T-helper 2 cell (primary cell): Measurements from ENCODE around the gene DENND1C.
"Not testable (repeated sequence)": the region's sequence is repeated elsewhere in the genome, so short reads cannot be mapped to it uniquely, and the experiment has no call there.

Experiments
- DNase-seq, 5 experiments: peaks; one replicate each; pipeline versions ENCODE4 v3.0.0 to v3.0.0-alpha.2; 2012 to 2022

DENND1C gene

GRCh38 chr19:6453951-6454565 is 27.5 kb downstream of the DENND1C start:
- DNase-seq: no peak

- DNase-seq: no peak
These were observed 28.7 kb downstream of the DENND1C start for GRCh38 chr19:6452899-6453298.

DNA sequence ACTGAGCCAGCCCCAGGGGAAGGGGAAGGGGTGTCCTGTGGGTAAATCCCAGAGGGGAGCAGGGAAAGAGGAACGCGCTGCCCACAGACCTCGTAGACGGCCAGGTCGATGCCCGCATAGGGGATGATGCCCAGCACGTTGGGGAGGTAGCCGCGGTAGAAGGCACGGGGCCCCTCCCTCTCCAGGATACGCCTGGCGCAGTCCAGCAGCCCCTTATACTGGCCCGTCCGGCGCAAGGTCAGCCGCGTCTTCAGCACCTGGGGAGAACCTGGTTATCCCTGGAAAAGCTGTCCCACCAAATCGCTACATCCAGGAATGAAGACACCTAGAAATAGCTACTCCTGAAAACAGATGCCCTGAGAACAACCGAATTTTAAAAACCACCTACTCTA is 29.4 kb downstream of the DENND1C start:
- no peak for DNase-seq

DNA sequence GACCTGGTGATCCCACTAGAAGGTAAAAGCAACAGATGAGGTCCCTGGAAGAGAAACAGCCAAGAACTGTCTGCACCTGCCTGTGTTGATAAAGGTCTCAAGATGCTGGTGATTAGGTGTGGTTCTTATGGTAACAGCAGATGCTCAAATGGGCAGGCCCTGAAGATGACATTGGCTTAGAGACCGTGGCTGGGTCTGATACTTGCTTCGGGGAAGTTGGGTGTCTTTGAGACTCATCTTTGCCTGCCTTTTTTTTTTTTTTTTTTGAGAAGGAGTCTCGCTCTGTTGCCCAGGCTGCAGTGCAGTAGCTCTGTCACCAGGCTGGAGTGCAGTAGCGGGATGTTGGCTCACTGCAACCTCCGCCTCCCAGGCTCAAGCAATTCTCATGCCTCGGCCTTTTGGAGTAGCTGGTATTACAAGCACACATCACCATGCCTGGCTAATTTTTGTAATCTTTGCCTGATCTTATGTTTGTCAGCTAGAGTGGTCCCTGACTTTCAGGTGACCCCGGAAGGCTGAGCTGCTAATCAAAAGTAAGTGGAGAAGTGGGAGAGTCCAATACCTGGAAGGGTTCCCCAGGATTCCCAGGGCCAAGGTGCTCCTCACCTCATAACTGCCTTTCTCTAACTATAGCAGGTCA is 29.9 kb downstream of the DENND1C start:
- no peak for DNase-seq

- no peak for DNase-seq
These were observed 31.4 kb downstream of the DENND1C start for GRCh38 chr19:6450166-6450565.

DNA sequence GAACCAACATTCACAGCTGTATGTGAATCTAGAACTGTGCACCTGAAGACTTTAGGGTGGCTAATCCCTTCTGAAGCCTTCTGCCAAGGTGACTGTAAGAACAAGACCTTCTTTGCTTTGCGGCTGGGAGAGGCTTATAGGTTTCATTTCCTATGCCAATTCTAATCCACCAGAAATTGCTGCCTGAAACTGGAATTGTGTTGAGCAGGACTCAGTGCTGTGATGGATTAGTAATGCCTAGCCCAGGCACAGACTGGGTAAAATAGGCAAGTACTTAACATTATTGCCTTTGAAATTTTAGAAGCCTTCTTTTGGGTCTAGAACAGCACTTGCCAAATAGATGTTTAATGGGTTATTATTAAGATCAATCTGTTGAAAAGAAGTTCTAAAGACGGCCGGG is 33.5 kb downstream of the DENND1C start:
- DNase-seq: no peak

DNA sequence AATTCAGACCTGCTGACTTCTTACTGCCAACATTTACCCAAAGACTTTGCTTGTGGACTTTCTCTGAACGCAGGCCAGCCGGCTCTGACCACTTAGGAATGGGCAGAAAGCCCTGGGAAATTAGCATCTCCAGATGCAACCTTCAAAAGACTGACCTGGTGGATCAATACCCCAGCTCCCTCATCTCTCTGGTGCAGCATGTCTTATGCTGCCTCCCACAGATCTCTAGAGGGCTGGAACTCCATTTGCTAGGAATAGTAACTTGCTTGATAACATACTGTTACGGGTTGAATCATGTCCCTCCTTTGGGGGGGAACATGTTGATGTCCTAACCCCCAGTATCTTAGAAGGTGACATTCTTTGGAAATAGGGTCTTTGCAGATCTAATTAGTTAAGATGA is 35.1 kb downstream of the DENND1C start:
- no peak for DNase-seq

- DNase-seq: no peak
These were observed 37.6 kb downstream of the DENND1C start for GRCh38 chr19:6443986-6444385.

DNA sequence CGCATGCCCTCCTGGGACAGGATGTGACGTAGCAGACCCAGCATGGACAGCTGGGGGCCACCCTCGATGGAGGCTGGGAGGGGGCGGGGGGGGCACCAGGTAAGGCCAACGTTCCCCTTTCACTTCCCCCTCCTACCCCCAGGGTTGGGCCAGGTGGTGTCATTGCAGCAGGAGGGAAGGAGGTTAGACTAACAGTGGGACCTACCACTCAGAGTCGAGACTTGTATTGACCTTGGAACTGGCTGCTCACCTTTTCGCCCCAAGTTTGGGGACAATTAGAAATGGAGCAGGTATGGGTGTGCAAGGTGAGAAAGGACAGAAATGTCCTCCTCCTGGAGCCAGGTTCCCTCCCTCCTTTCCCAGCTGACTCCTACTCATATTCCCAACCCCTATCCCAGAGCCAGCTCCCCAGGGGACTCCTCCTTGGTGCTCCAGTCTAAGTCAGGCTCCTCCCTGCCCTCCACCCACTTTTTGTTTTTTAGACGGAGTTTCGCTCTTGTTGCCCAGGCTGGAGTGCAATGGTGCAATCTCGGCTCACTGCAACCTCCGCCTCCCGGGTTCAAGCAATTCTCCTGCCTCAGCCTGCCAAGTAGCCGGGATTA is 39.4 kb downstream of the DENND1C start:
- DNase-seq: no peak

DNA sequence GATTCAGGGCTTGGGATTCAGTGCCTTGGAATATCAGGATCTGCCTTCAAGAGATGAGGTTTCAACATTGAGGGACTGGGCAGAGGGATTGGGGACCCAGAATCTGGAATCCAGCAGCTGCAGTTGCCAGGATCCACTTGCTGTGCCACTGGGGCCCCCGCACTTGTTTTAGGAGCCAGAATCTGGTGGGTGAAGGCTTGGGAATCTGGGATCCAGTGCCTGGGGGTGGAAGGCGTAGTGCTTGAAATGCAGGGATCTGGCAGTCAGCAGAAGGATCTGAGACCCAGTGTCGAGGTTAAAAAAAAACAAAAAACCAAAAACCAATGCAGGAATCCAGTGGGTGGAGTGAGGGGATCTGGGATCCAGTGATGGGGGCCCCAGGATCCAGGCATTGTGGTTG is 40.7 kb downstream of the DENND1C start:
- no peak for DNase-seq

DNA sequence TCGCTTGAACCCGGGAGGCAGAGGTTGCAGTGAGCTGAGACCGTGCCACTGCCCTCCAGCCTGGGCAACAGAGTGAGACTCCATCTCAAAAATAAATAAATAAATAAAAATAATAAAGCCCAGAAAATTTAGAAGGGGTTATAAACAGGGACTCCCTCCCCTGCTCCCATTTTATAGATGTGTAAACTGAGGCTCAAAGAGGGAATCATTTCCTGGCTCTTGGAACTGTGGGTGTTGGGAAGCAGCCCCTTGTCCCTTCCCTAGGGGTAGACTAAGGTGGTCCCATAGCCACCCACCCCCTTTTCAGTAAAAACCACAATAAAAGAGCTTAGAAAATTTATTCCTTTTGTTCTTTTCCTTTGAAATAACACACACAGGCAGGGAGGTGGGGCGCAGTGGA is 41.8 kb downstream of the DENND1C start:
- no peak for DNase-seq

GRCh38 chr19:6433663-6434062 is 47.9 kb downstream of the DENND1C start, which contains the start of gene SLC25A41:
TSS of gene SLC25A41 (minus strand) at chr19:6433763. CDS start at chr19:6433693, 70 bp downstream.
- no peak for DNase-seq

GRCh38 chr19:6433165-6433564 is 48.4 kb downstream of the DENND1C start:
- no peak for DNase-seq

DNA sequence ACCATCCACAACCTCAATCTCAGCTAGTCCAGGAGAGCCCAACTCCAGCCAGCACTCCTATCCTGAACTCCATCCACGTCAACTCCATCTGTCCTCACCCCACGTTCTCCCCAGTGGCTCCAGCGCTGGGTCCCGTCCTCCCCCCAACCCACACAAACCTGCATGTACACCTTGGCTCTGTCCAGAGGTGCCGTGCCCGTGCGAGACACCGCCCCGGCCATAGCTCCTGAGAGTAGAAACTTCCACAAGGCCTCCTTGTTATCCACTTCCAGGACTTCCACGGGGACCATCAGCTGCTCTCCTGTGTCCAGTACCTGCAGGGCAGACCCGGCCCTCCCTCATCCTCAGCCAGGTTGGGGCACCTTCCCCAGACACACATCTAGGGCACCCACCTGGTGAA is 49.7 kb downstream of the DENND1C start:
- DNase-seq: no peak

DNA sequence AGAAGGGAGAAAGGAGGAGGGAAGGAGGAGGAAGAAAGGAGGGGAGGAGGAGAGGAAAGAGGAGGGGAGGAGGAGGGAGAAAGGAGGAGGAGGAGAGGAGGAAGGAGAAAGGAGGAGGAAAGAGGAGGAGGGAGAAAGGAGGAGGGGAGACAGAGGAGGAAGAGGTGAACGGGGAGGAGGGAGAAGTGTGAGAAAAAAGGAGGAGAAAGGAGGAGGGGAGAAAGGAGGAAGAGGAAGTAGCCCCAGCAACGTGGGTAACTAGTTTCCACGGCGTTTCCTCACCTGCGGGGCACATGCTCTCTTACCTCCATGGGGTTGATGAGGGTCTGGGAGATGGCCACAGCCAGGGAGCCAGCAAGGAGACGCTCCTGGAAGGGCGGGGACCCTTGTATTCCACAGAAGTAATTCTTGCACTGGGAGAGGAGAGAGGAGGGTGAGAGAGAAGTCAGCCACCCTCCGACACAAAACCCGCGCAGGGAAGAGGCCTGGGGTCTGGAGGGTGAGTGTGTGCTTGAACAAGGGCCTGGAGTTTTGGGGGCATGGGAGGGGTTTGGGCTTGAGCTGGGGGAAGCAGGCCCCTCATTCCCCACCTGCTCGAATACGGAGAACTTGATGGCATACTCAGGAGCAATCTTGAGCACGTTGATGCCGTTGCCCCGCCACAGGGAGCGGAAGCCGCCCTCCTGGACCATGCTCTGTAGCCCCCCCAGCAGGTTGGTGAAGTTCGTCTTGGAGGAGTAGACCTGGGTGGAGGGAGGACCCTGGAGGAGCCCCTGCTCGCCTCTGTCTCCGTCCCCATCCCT is 52.0 kb downstream of the DENND1C start:
- DNase-seq: no peak

- DNase-seq: not testable (repeated sequence)
These were observed 52.7 kb downstream of the DENND1C start for GRCh38 chr19:6428692-6429418.

- no peak for DNase-seq
These were observed 54.5 kb downstream of the DENND1C start for GRCh38 chr19:6427131-6427530.

DNA sequence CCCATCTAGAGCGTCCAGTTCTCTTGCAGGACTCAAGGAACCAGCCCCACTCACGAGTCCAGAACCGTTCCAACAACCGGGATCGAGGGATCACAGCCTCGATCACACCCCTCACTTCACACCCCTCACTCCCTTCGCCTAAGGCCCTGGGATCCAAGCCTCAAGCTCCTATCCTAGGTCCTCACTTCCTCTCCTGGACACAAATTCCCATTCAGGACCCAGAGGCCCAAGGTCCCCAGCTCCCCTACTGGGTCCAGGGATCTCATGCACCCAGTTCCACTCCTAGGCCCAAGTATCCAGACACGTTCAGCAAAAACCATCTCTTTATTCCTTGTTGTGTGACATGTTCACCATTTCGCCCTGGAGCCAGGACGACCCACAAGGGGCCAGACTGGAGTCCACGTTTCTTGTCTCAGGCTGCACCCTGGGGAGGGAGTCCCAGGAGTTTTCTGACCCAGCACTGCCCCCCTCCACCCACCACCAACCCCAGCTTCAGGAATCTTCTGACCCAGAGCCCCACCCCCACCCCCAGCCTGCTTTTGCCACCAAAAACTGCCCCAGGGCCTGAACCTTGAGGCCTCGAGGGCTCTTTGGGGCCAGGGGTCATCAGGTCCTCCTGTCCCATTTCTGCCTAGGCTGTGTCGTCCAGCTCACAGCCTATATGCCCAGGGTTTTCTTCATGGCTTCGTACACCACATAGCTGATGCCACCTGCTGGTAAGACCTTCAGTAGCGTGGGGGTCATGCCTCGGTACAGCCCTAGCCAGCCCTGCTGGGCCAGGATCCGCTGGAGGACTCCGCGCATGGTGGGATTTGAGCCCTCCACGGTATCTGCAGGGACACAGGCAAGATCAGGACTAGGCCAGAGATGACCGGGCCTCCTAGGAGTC is 55.6 kb downstream of the DENND1C start:
- peak in 1 of 5 experiments; percentile 26 for DNase-seq

GRCh38 chr19:6424939-6425731 is 56.5 kb downstream of the DENND1C start:
- DNase-seq: peak; percentile 95 to 100 (median 99)

- peak in 3 of 5 experiments; percentile 6 to 52 (median 26) for DNase-seq
These were observed 57.2 kb downstream of the DENND1C start, which contains the start of gene KHSRP for GRCh38 chr19:6424195-6424938. TSS of gene KHSRP (minus strand) at chr19:6424811. CDS start at chr19:6424701, 110 bp downstream.
